ENCODE measurements around the gene ARPP21.

GRCh38 chr3:35666888-35667287, 27.6 kb downstream of the ARPP21 start:
- TF ChIP-seq, protein P1, sequence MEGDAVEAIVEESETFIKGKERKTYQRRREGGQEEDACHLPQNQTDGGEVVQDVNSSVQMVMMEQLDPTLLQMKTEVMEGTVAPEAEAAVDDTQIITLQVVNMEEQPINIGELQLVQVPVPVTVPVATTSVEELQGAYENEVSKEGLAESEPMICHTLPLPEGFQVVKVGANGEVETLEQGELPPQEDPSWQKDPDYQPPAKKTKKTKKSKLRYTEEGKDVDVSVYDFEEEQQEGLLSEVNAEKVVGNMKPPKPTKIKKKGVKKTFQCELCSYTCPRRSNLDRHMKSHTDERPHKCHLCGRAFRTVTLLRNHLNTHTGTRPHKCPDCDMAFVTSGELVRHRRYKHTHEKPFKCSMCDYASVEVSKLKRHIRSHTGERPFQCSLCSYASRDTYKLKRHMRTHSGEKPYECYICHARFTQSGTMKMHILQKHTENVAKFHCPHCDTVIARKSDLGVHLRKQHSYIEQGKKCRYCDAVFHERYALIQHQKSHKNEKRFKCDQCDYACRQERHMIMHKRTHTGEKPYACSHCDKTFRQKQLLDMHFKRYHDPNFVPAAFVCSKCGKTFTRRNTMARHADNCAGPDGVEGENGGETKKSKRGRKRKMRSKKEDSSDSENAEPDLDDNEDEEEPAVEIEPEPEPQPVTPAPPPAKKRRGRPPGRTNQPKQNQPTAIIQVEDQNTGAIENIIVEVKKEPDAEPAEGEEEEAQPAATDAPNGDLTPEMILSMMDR (conservative IDR thresholded peaks at IDR 0.05) = no peak
- no peak for TF ChIP-seq ZFX (IDR thresholded peaks at IDR 0.05)
